IMR-90 (cell line): Measurements from ENCODE around the gene SPATA2L.

Source experiments
- BHLHE40 ChIP-seq: fragments of 150-350 bp; IDR thresholded peaks from 2 replicates; pipeline ENCODE4 v1.6.1; 2016; ENCODE audit warnings: mild to moderate bottlenecking, low read depth, low read length
- CEBPB ChIP-seq: IDR thresholded peaks from 2 replicates; pipeline ENCODE4 v1.6.1; 2012; ENCODE audit warnings: low read depth, low read length, improper control_type of control experiment
- CHD1 ChIP-seq: IDR thresholded peaks from 2 replicates; pipeline ENCODE4 v1.6.1; 2012; ENCODE audit warnings: low read depth, low read length, improper control_type of control experiment
- CTCF ChIP-seq: conservative IDR thresholded peaks from 2 replicates; pipeline ENCODE4 v1.5.1; 2012; ENCODE audit warnings: mild to moderate bottlenecking, low read depth, low read length, improper control_type of control experiment
- ELK1 ChIP-seq: fragments of 150-350 bp; IDR thresholded peaks from 2 replicates; pipeline ENCODE4 v1.6.1; 2016; ENCODE audit warnings: low read depth, mild to moderate bottlenecking, low read length, moderate library complexity, borderline replicate concordance
- FOS ChIP-seq: fragments of 150-350 bp; IDR thresholded peaks from 2 replicates; pipeline ENCODE4 v1.6.1; 2016; ENCODE audit warnings: low read depth, low read length
- MAZ ChIP-seq: IDR thresholded peaks from 2 replicates; pipeline ENCODE4 v1.6.1; 2012; ENCODE audit warnings: low read depth, mild to moderate bottlenecking, low read length, improper control_type of control experiment, moderate library complexity, borderline replicate concordance
- POLR2A ChIP-seq: IDR thresholded peaks from 2 replicates; pipeline ENCODE4 v1.6.1; 2012; ENCODE audit warnings: mild to moderate bottlenecking, low read depth, low read length
- RAD21 ChIP-seq: IDR thresholded peaks from 2 replicates; pipeline ENCODE4 v1.6.1; 2012; ENCODE audit warnings: low read length, improper control_type of control experiment
- SMC3 ChIP-seq: fragments of 150-350 bp; IDR thresholded peaks from 2 replicates; pipeline ENCODE4 v1.6.1; 2016; ENCODE audit warnings: low read depth, mild to moderate bottlenecking, antibody characterized with exemption, low read length, moderate library complexity
- USF2 ChIP-seq: fragments of 150-350 bp; IDR thresholded peaks from 2 replicates; pipeline ENCODE4 v1.6.1; 2017; ENCODE audit warnings: mild to moderate bottlenecking, antibody characterized with exemption, low read length, low read depth

GRCh38 chr16:89748076-89748475, 46.6 kb upstream of the SPATA2L start:
- TF ChIP-seq SMC3 (no peak), CTCF (no peak), FOS (no peak), POLR2A (no peak), USF2 (no peak), RAD21 (no peak), CHD1 (no peak), ELK1 (no peak), MAZ (no peak), BHLHE40 (no peak), CEBPB (no peak)
